CD4-positive, alpha-beta T cell (primary cell): ENCODE results near the gene AGGF1. TPM values are rescaled to one million over a fixed set of nuclear protein-coding genes. Genes with fewer than 3 reads are reported as not detected.

Experiments used
- ATAC-seq: fragments of 200-7000 bp; cut with Tn5 transposase; one replicate; pipeline ENCODE4 v1.10.0; 2022; ENCODE audit warnings: mild to moderate bottlenecking; ENCODE audit not compliant: poor library complexity
- CTCF ChIA-PET: fragments of 350-600 bp; sonication (Branson Sonifier 250); formaldehyde crosslinking; loops from one replicate; lab custom pipeline; 2021; ENCODE audit warnings: antibody characterized with exemption, inconsistent platforms; lab: Charles Lee
- POLR2A ChIA-PET: fragments of 350-600 bp; sonication (Branson Sonifier 250); formaldehyde crosslinking; loops from one replicate; lab custom pipeline; 2021; ENCODE audit warnings: antibody characterized with exemption, inconsistent platforms; lab: Charles Lee
- DNase-seq, 14 experiments: peaks; one replicate each; pipeline ENCODE4 v3.0.0-alpha.2; 2013 to 2020; ENCODE audit warnings: mixed read lengths in 2 of 14
- H3K27ac ChIP-seq, 2 donors: one replicate each; pipeline versions ENCODE4 v1.5.1 to v1.7.0; 2013; ENCODE audit warnings: low read length in 2 of 2, low read depth in 1 of 2, mild to moderate bottlenecking in 1 of 2
- H3K27me3 ChIP-seq, 2 experiments: 1 replicate in 1 of 2; 2 replicates in 1 of 2; pipeline versions ENCODE4 v1.6.1 to v1.7.0; 2013; ENCODE audit warnings: low read length in 2 of 2, control low read depth in 1 of 2, mild to moderate bottlenecking in 1 of 2, moderate library complexity in 1 of 2; ENCODE audit not compliant: insufficient read depth in 2 of 2, control insufficient read depth in 1 of 2
- H3K36me3 ChIP-seq: one replicate; pipeline ENCODE4 v1.6.1; 2013; ENCODE audit warnings: low read length, control low read depth; ENCODE audit not compliant: insufficient read depth
- H3K4me1 ChIP-seq: one replicate; pipeline ENCODE4 v1.6.1; 2013; ENCODE audit warnings: low read length, control low read depth; ENCODE audit not compliant: insufficient read depth
- H3K4me3 ChIP-seq: one replicate; pipeline ENCODE4 v1.5.1; 2013; ENCODE audit warnings: mild to moderate bottlenecking, low read length, moderate library complexity
- H3K9me3 ChIP-seq, 2 experiments: 1 replicate in 1 of 2; 2 replicates in 1 of 2; pipeline versions ENCODE4 v1.6.1 to v1.7.0; 2013; ENCODE audit warnings: low read length in 2 of 2, mild to moderate bottlenecking in 2 of 2, control low read depth in 1 of 2, moderate library complexity in 1 of 2; ENCODE audit not compliant: control insufficient read depth in 1 of 2, insufficient read depth in 1 of 2
- H3K27ac Mint-ChIP-seq: one replicate; pipeline ENCODE4 v1.8.0; 2020; ENCODE audit warnings: mixed read lengths
- H3K27me3 Mint-ChIP-seq: one replicate; pipeline ENCODE4 v1.8.0; 2021; ENCODE audit warnings: mixed read lengths
- H3K36me3 Mint-ChIP-seq: one replicate; pipeline ENCODE4 v1.8.0; 2021; ENCODE audit warnings: low read depth, mixed read lengths
- H3K4me1 Mint-ChIP-seq: one replicate; pipeline ENCODE4 v1.8.0; 2021; ENCODE audit warnings: low read depth, mixed read lengths
- H3K4me3 Mint-ChIP-seq: one replicate; pipeline ENCODE4 v1.8.0; 2020; ENCODE audit warnings: mild to moderate bottlenecking, mixed read lengths
- H3K9me3 Mint-ChIP-seq: one replicate; pipeline ENCODE4 v1.8.0; 2020; ENCODE audit warnings: mixed read lengths
- CTCF ChIP-seq: fragments of 200-600 bp; IDR thresholded peaks from one replicate; pipeline ENCODE4 v1.8.0; 2022; ENCODE audit warnings: antibody characterized with exemption, mild to moderate bottlenecking
- intact Hi-C, 2 experiments: fragments of 100-400 bp; cut with DNase I in 1 of 2; cut with micrococcal nuclease in 1 of 2; formaldehyde crosslinking; loops; one replicate each; pipeline versions ENCODE4 v1.15.1 to v1.9.0; 2023 to 2025; cut with DNase I, micrococcal nuclease
- total RNA-seq, 174 experiments: library from RNA in 2 of 174; stranded (reverse) in 2 of 174; gene quantifications; one replicate each; pipeline ENCODE4 v1.2.3 and lab custom pipeline; 2021 to 2026

The AGGF1 gene
- total RNA-seq, 2 experiments from 2014 or later = 15.5 to 15.7 TPM

GRCh38 chr5:76999451-76999850 lies 30.8 kb upstream of the AGGF1 start:
- POLR2A ChIA-PET = no interaction called here

GRCh38 chr5:77003246-77003645 lies 27.0 kb upstream of the AGGF1 start:
- Histone ChIP-seq H3K27me3 (peaks cover 8% of the 10 kb centered on the region in 2 experiments), H3K36me3 (no peaks in the 10 kb centered on the region), H3K4me3 (no peak overlapping the region), H3K4me1 (no peaks in the 10 kb centered on the region), H3K27ac (no peak overlapping the region), H3K9me3 (no peaks in the 10 kb centered on the region)
- Mint-ChIP-seq H3K4me1 (no peaks in the 10 kb centered on the region), H3K27ac (no peak overlapping the region), H3K9me3 (no peaks in the 10 kb centered on the region), H3K36me3 (no peaks in the 10 kb centered on the region), H3K4me3 (no peak overlapping the region), H3K27me3 (peaks cover 34% of the 10 kb centered on the region)
- TF ChIP-seq CTCF = no peak
- DNase-seq (no peak), ATAC-seq (no peak)
- POLR2A ChIA-PET = no interaction called here
- CTCF ChIA-PET = no interaction called here
- intact Hi-C loops = no loop called here

More at GRCh38 chr5:76999451-76999850, 30.8 kb upstream of the AGGF1 start:
- Histone ChIP-seq H3K4me1 (no peaks in the 10 kb centered on the region), H3K36me3 (no peaks in the 10 kb centered on the region), H3K27me3 (peaks cover 6 to 16% of the 10 kb centered on the region in 2 experiments), H3K9me3 (no peaks in the 10 kb centered on the region), H3K27ac (no peak overlapping the region), H3K4me3 (no peak overlapping the region)
- no peak for TF ChIP-seq CTCF
- no peak overlapping the region for H3K4me3 Mint-ChIP-seq
- H3K36me3 Mint-ChIP-seq = no peaks in the 10 kb centered on the region
- H3K27me3 Mint-ChIP-seq = peaks cover 38% of the 10 kb centered on the region
- no peaks in the 10 kb centered on the region for H3K4me1 Mint-ChIP-seq
- no peak overlapping the region for H3K27ac Mint-ChIP-seq
- intact Hi-C loops = no loop called here
- ATAC-seq = no peak
- peak in 2 of 14 experiments; percentile 16 to 27 for DNase-seq
- H3K9me3 Mint-ChIP-seq = no peaks in the 10 kb centered on the region
- CTCF ChIA-PET = no interaction called here

- TF ChIP-seq CTCF = no peak
- ChIA-PET CTCF (no interaction called here), POLR2A (no interaction called here)
- Mint-ChIP-seq H3K27ac (no peak overlapping the region), H3K27me3 (peaks cover 23% of the 10 kb centered on the region), H3K9me3 (no peaks in the 10 kb centered on the region), H3K4me3 (no peak overlapping the region), H3K4me1 (no peaks in the 10 kb centered on the region), H3K36me3 (no peaks in the 10 kb centered on the region)
- H3K9me3 ChIP-seq = no peaks in the 10 kb centered on the region
- no peak overlapping the region for H3K4me3 ChIP-seq
- H3K27ac ChIP-seq = no peak overlapping the region
- no peaks in the 10 kb centered on the region for H3K4me1 ChIP-seq
- DNase-seq (no peak), ATAC-seq (no peak)
- intact Hi-C loops = no loop called here
- no peaks in the 10 kb centered on the region for H3K36me3 ChIP-seq
- H3K27me3 ChIP-seq = peaks cover 8% of the 10 kb centered on the region in 2 experiments
These were observed 24.1 kb upstream of the AGGF1 start for GRCh38 chr5:77006124-77006523.
